Measurements from ENCODE around the gene RASGRP1.

RASGRP1 gene

GRCh38 chr15:38565287-38565670 lies 665 bp upstream of the RASGRP1 start:
- DNase-seq (ENCODE audit: low read depth), result no peak

GRCh38 chr15:38563723-38564519 lies 693 bp downstream of the RASGRP1 start:
- peak; percentile 83 for DNase-seq (ENCODE audit: low read depth)

GRCh38 chr15:38562278-38562677 lies 2.3 kb downstream of the RASGRP1 start:
- DNase-seq (ENCODE audit: low read depth), result no peak

GRCh38 chr15:38560456-38560926 lies 4.1 kb downstream of the RASGRP1 start:
- DNase-seq (ENCODE audit: low read depth), result no peak

- DNase-seq (ENCODE audit: low read depth), result no peak
These were observed 4.8 kb downstream of the RASGRP1 start for GRCh38 chr15:38559636-38560307.

- DNase-seq (ENCODE audit: low read depth), result no peak
These were observed 5.5 kb downstream of the RASGRP1 start for GRCh38 chr15:38559131-38559530.

GRCh38 chr15:38558372-38559059 lies 6.1 kb downstream of the RASGRP1 start:
- DNase-seq (ENCODE audit: low read depth), result no peak

GRCh38 chr15:38557921-38558320 lies 6.7 kb downstream of the RASGRP1 start:
- DNase-seq (ENCODE audit: low read depth), result no peak

- no peak for DNase-seq (ENCODE audit: low read depth)
These were observed 8.8 kb downstream of the RASGRP1 start for GRCh38 chr15:38555686-38556334.

- DNase-seq (ENCODE audit: low read depth), result peak; percentile 22
These were observed 10.3 kb downstream of the RASGRP1 start for GRCh38 chr15:38554354-38554753.

GRCh38 chr15:38553071-38553470 lies 11.5 kb downstream of the RASGRP1 start:
- DNase-seq (ENCODE audit: low read depth), result no peak

GRCh38 chr15:38551720-38552648 lies 12.6 kb downstream of the RASGRP1 start:
- no peak for DNase-seq (ENCODE audit: low read depth)

GRCh38 chr15:38549222-38549621 lies 15.4 kb downstream of the RASGRP1 start:
- no peak for DNase-seq (ENCODE audit: low read depth)

GRCh38 chr15:38547255-38547997 lies 17.2 kb downstream of the RASGRP1 start:
- no peak for DNase-seq (ENCODE audit: low read depth)

- DNase-seq (ENCODE audit: low read depth), result no peak
These were observed 19.4 kb downstream of the RASGRP1 start for GRCh38 chr15:38545179-38545578.

GRCh38 chr15:38541026-38541425 lies 23.6 kb downstream of the RASGRP1 start:
- DNase-seq (ENCODE audit: low read depth), result no peak

GRCh38 chr15:38540510-38540909 lies 24.1 kb downstream of the RASGRP1 start:
- DNase-seq (ENCODE audit: low read depth), result no peak

GRCh38 chr15:38539008-38539343 lies 25.6 kb downstream of the RASGRP1 start:
- DNase-seq (ENCODE audit: low read depth), result no peak

- DNase-seq (ENCODE audit: low read depth), result no peak
These were observed 26.1 kb downstream of the RASGRP1 start for GRCh38 chr15:38538328-38539007.

GRCh38 chr15:38536201-38536676 lies 28.4 kb downstream of the RASGRP1 start:
- DNase-seq (ENCODE audit: low read depth), result no peak
